GM12891 (cell line): ENCODE results near the gene FUT6.

Source experiments
- PAX5 ChIP-seq: IDR thresholded peaks from 2 replicates; pipeline ENCODE4 v1.6.1; 2011; ENCODE audit warnings: low read length, moderate library complexity, mild to moderate bottlenecking; ENCODE audit not compliant: insufficient read depth, severe bottlenecking
- POLR2A ChIP-seq: IDR thresholded peaks from 2 replicates; pipeline ENCODE4 v1.6.1; 2011; ENCODE audit warnings: low read depth, low read length, control low read depth
- POLR2AphosphoS5 ChIP-seq: IDR thresholded peaks from 2 replicates; pipeline ENCODE4 v1.6.1; 2011; ENCODE audit warnings: low read depth, low read length, control low read depth
- POU2F2 ChIP-seq: IDR thresholded peaks from 2 replicates; pipeline ENCODE4 v1.6.1; 2011; ENCODE audit warnings: low read depth, mild to moderate bottlenecking, control low read depth, low read length, moderate library complexity
- SPI1 ChIP-seq: IDR thresholded peaks from 2 replicates; pipeline ENCODE4 v1.6.1; 2011; ENCODE audit warnings: low read depth, low read length, control low read depth
- TAF1 ChIP-seq: IDR thresholded peaks from 2 replicates; pipeline ENCODE4 v1.6.1; 2011; ENCODE audit warnings: low read depth, low read length, control low read depth

DNA sequence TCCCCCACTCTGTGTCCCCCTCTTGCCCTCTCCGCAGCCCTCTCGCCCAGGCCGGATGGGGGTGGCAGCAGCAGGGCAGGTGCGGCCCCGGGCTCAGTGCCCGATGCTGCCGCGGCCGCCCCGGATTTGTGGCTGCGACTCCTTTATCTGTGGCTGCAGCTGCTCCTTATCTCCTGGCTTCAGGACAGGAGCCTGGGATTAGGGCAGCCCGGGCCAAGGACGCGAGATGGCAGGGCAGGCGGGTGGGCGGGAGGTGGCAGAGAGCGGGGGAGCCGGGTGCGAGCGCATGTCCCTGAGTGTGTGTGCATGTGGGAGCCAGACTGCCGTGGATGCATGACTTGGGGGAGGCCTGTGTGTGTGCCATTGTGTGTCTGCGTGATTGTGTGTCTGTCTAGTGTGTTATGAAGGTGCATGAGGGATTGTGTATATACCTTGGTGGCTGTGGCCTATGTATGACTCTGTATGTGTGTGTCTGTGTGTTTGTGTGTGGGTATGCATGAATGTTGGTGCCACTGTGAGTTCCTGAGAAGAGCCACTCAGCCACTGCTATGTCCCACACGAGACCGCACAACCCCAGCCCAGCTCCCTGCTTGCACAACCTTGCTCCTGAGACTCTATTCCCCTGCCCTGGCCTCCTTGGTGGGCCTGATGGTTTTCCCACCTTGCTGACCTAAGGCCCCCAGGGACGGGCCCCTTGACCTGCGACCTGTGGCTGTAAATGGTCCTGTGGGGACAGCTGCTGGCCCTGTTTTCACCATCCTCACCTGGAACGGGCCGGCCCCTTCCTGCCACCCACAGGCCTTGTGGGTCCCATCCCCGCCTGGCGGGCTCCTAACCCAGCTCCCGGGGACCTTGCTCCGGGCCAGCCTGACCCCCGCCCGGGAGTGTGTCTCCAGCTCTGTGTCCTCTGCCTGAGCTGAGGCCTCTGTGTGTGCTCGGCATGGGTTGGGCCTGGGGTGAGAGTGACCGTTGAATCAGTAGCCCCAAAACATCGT lies 40.0 kb downstream of the FUT6 start:
- TF ChIP-seq POLR2A (no peak), TAF1 (no peak), POLR2AphosphoS5 (no peak), SPI1 (no peak), PAX5 (no peak), POU2F2 (no peak)
